Neuronal stem cell (in vitro differentiated cells): Measurements from ENCODE around the gene BGN.
A peak's percentile ranks its signal among the peaks of the same experiment; 100 is the strongest.

Experiments
- DNase-seq: peaks from one replicate; pipeline ENCODE4 v3.0.0-alpha.2; 2013; ENCODE audit warnings: low spot score
- H2AFZ ChIP-seq: one replicate; pipeline ENCODE4 v1.6.1; 2013; ENCODE audit warnings: mild to moderate bottlenecking, low read length, inconsistent platforms
- H2AK5ac ChIP-seq: 2 replicates; pipeline ENCODE4 v1.6.1; 2013; ENCODE audit warnings: low read depth, mild to moderate bottlenecking, inconsistent platforms, low read length, moderate library complexity, mixed read lengths
- H2BK120ac ChIP-seq: 2 replicates; pipeline ENCODE4 v1.6.1; 2013; ENCODE audit warnings: low read depth, mild to moderate bottlenecking, inconsistent platforms, low read length, moderate library complexity, mixed read lengths
- H2BK12ac ChIP-seq: one replicate; pipeline ENCODE4 v1.6.1; 2013; ENCODE audit warnings: low read length, inconsistent platforms
- H2BK15ac ChIP-seq: 2 replicates; pipeline ENCODE4 v1.6.1; 2013; ENCODE audit warnings: mild to moderate bottlenecking, low read length, inconsistent platforms, mixed read lengths
- H2BK5ac ChIP-seq: one replicate; pipeline ENCODE4 v1.6.1; 2013; ENCODE audit warnings: inconsistent platforms, mild to moderate bottlenecking, low read length, moderate library complexity
- H3K14ac ChIP-seq: one replicate; pipeline ENCODE4 v1.6.1; 2013; ENCODE audit warnings: low read length, inconsistent platforms
- H3K18ac ChIP-seq: 2 replicates; pipeline ENCODE4 v1.6.1; 2013; ENCODE audit warnings: low read length, inconsistent platforms
- H3K23ac ChIP-seq: 2 replicates; pipeline ENCODE4 v1.6.1; 2013; ENCODE audit warnings: low read depth, mild to moderate bottlenecking, mixed read lengths, low read length, inconsistent platforms; ENCODE audit not compliant: poor library complexity
- H3K27ac ChIP-seq: replicated peaks from 3 replicates; pipeline ENCODE4 v1.5.1; 2013; ENCODE audit warnings: low read length, inconsistent platforms
- H3K27me3 ChIP-seq, 3 experiments: 2 replicates each; pipeline ENCODE4 v1.6.1; 2013; ENCODE audit warnings: low read length in 3 of 3, mild to moderate bottlenecking in 2 of 3, inconsistent platforms in 1 of 3, low read depth in 1 of 3, mixed read lengths in 1 of 3, moderate library complexity in 1 of 3; ENCODE audit not compliant: control insufficient read depth in 3 of 3, insufficient read depth in 3 of 3
- H3K36me3 ChIP-seq, 2 donors: replicated peaks in 1 of 2; 2 replicates each; pipeline ENCODE4 v1.6.1; 2013; ENCODE audit warnings: low read length in 2 of 2; ENCODE audit not compliant: control insufficient read depth in 2 of 2, insufficient read depth in 2 of 2
- H3K4ac ChIP-seq: 2 replicates; pipeline ENCODE4 v1.6.1; 2013; ENCODE audit warnings: inconsistent platforms, mild to moderate bottlenecking, low read length, moderate library complexity
- H3K4me1 ChIP-seq, 2 donors: 1 replicate in 1 of 2; 2 replicates in 1 of 2; pipeline ENCODE4 v1.6.1; 2013; ENCODE audit warnings: low read length in 2 of 2, low read depth in 1 of 2; ENCODE audit not compliant: control insufficient read depth in 2 of 2, insufficient read depth in 1 of 2
- H3K4me2 ChIP-seq: one replicate; pipeline ENCODE4 v1.6.1; 2013; ENCODE audit warnings: mild to moderate bottlenecking, low read length, inconsistent platforms; ENCODE audit not compliant: insufficient read depth, poor library complexity, severe bottlenecking
- H3K4me3 ChIP-seq, 2 donors: 2 replicates each; pipeline ENCODE4 v1.5.1; 2013; ENCODE audit warnings: low read length in 2 of 2, mild to moderate bottlenecking in 2 of 2, inconsistent platforms in 1 of 2, moderate library complexity in 1 of 2
- H3K79me1 ChIP-seq: one replicate; pipeline ENCODE4 v1.6.1; 2013; ENCODE audit warnings: low read depth, mild to moderate bottlenecking, inconsistent platforms, low read length, moderate library complexity
- H3K9ac ChIP-seq: one replicate; pipeline ENCODE4 v1.6.1; 2013; ENCODE audit warnings: mild to moderate bottlenecking, low read depth, low read length, inconsistent platforms; ENCODE audit not compliant: poor library complexity
- H3K9me3 ChIP-seq, 2 donors: replicated peaks in 1 of 2; 2 replicates each; pipeline versions ENCODE3 to v1.6.1; 2013; ENCODE audit warnings: low read length in 2 of 2, mild to moderate bottlenecking in 2 of 2, inconsistent platforms in 1 of 2, low read depth in 1 of 2, mixed read lengths in 1 of 2, moderate library complexity in 1 of 2; ENCODE audit not compliant: control insufficient read depth in 2 of 2, insufficient read depth in 1 of 2
- H4K8ac ChIP-seq: one replicate; pipeline ENCODE4 v1.6.1; 2013; ENCODE audit warnings: low read depth, mild to moderate bottlenecking, inconsistent platforms, low read length, moderate library complexity
- H4K91ac ChIP-seq: one replicate; pipeline ENCODE4 v1.6.1; 2013; ENCODE audit warnings: low read length, low read depth, mild to moderate bottlenecking, inconsistent platforms; ENCODE audit not compliant: poor library complexity
- WGBS, 2 donors: extraction: QIAGEN DNeasy Blood & Tissue Kit; methylation state at CpG; one replicate each; pipeline ENCODE4 v1.1.7; 2013; ENCODE audit warnings: missing lambda C conversion rate in 2 of 2, mixed read lengths in 1 of 2; ENCODE audit not compliant: insufficient read length in 2 of 2, insufficient replicate concordance in 1 of 2; ENCODE audit errors: extremely low coverage in 2 of 2; 5-methylcytosine and 5-hydroxymethylcytosine counted together

BGN gene

GRCh38 chrX:153492543-153492942, 2.2 kb upstream of the BGN start:
- no peak for DNase-seq
- Histone ChIP-seq H3K79me1 (no peaks in the 10 kb centered on the region), H3K9me3 (no peaks in the 10 kb centered on the region), H2BK120ac (no peak overlapping the region), H3K4me1 (peaks cover 13 to 24% of the 10 kb centered on the region in 2 donors), H3K27me3 (peaks cover 0 to 26% (median 0%) of the 10 kb centered on the region in 3 experiments), H2BK12ac (no peak overlapping the region), H2AFZ (no peak overlapping the region), H3K18ac (no peak overlapping the region), H3K4ac (peak overlapping the region; percentile 37), H4K91ac (no peak overlapping the region), H4K8ac (no peak overlapping the region), H2AK5ac (no peak overlapping the region), H2BK15ac (no peak overlapping the region), H3K27ac (no peak overlapping the region), H3K4me2 (no peak overlapping the region), H3K4me3 (no peak overlapping the region), H3K23ac (no peak overlapping the region), H2BK5ac (no peak overlapping the region), H3K36me3 (no peaks in the 10 kb centered on the region), H3K14ac (no peak overlapping the region), H3K9ac (no peak overlapping the region)
- no CpG with 5 or more reads among the region's 12 CpGs for WGBS, 2 donors

GRCh38 chrX:153493085-153493484, 1.7 kb upstream of the BGN start:
- Histone ChIP-seq H3K36me3 (no peaks in the 10 kb centered on the region), H3K27me3 (peaks cover 0 to 26% (median 0%) of the 10 kb centered on the region in 3 experiments), H3K79me1 (no peaks in the 10 kb centered on the region), H3K23ac (no peak overlapping the region), H2AK5ac (no peak overlapping the region), H2BK12ac (no peak overlapping the region), H2BK120ac (no peak overlapping the region), H3K4me3 (no peak overlapping the region), H3K27ac (no peak overlapping the region), H3K4ac (no peak overlapping the region), H3K14ac (no peak overlapping the region), H3K18ac (no peak overlapping the region), H3K9me3 (no peaks in the 10 kb centered on the region), H2BK15ac (no peak overlapping the region), H2AFZ (no peak overlapping the region), H4K91ac (no peak overlapping the region), H3K4me1 (peaks cover 11 to 23% of the 10 kb centered on the region in 2 donors), H3K9ac (no peak overlapping the region), H3K4me2 (no peak overlapping the region), H2BK5ac (no peak overlapping the region), H4K8ac (no peak overlapping the region)
- WGBS, 2 donors = no CpG with 5 or more reads among the region's 11 CpGs
- no peak for DNase-seq

- Histone ChIP-seq H3K9me3 (no peaks in the 10 kb centered on the region), H3K27me3 (peaks cover 0 to 24% (median 0%) of the 10 kb centered on the region in 3 experiments), H3K18ac (no peak overlapping the region), H3K23ac (no peak overlapping the region), H4K91ac (peak overlapping the region; percentile 30), H2AK5ac (peak overlapping the region; percentile 88), H3K4me2 (no peak overlapping the region), H3K27ac (no peak overlapping the region), H3K36me3 (no peaks in the 10 kb centered on the region), H3K9ac (no peak overlapping the region), H2AFZ (no peak overlapping the region), H3K79me1 (no peaks in the 10 kb centered on the region), H3K4me3 (no peak overlapping the region), H2BK15ac (peak overlapping the region; percentile 26), H2BK5ac (peak overlapping the region; percentile 39), H2BK120ac (no peak overlapping the region), H4K8ac (no peak overlapping the region), H3K4me1 (peaks cover 10 to 13% of the 10 kb centered on the region in 2 donors), H3K14ac (no peak overlapping the region), H3K4ac (no peak overlapping the region), H2BK12ac (no peak overlapping the region)
- WGBS, 2 donors = no CpG with 5 or more reads among the region's 12 CpGs
- no peak for DNase-seq
Measured at GRCh38 chrX:153494061-153494460, 719 bp upstream of the BGN start.

- Histone ChIP-seq H2AK5ac (no peak overlapping the region), H3K79me1 (no peaks in the 10 kb centered on the region), H3K4me3 (no peak overlapping the region), H3K27ac (no peak overlapping the region), H2BK5ac (no peak overlapping the region), H3K9ac (no peak overlapping the region), H3K36me3 (no peaks in the 10 kb centered on the region), H3K4ac (no peak overlapping the region), H2BK12ac (peak overlapping the region; percentile 22), H4K8ac (no peak overlapping the region), H3K4me2 (peak overlapping the region; percentile 23), H3K14ac (no peak overlapping the region), H2BK120ac (no peak overlapping the region), H3K9me3 (no peaks in the 10 kb centered on the region), H2BK15ac (no peak overlapping the region), H3K23ac (no peak overlapping the region), H2AFZ (peak overlapping the region; percentile 83), H3K27me3 (peaks cover 0 to 22% (median 0%) of the 10 kb centered on the region in 3 experiments), H3K18ac (peak overlapping the region; percentile 28), H3K4me1 (peaks cover 10 to 13% of the 10 kb centered on the region in 2 donors), H4K91ac (no peak overlapping the region)
- no peak for DNase-seq
- WGBS, 2 donors = no CpG with 5 or more reads among the region's 17 CpGs
Measured at GRCh38 chrX:153495362-153495751, 577 bp downstream of the BGN start.
